AG04449 (cell line): ENCODE data around the gene C16orf92.
A peak's percentile ranks its signal among the peaks of the same experiment; 100 is the strongest.

Experiments used
- CTCF ChIA-PET: fragments of 350-600 bp; formaldehyde crosslinking; extraction: SDS; loops from one replicate; lab custom pipeline; 2021; ENCODE audit warnings: antibody characterized with exemption; lab: Yijun Ruan, JAX
- POLR2A ChIA-PET: fragments of 400-600, 350-600 bp; formaldehyde crosslinking; extraction: SDS; loops from one replicate; lab custom pipeline; 2020; ENCODE audit warnings: antibody characterized with exemption, inconsistent platforms; lab: Yijun Ruan, JAX
- DNase-seq: peaks from one replicate; pipeline ENCODE4 v3.0.0-alpha.2; 2010; ENCODE audit warnings: low read depth, low spot score
- H3K4me3 ChIP-seq: 2 replicates; pipeline ENCODE4 v1.5.1; 2011; ENCODE audit warnings: low read depth, mild to moderate bottlenecking, control low read depth, low read length
- CTCF ChIP-seq: IDR thresholded peaks from one replicate; pipeline ENCODE4 v1.5.1; 2011; ENCODE audit warnings: mild to moderate bottlenecking, moderate library complexity, low read length, control low read depth, inconsistent platforms; ENCODE audit not compliant: insufficient read depth; ENCODE audit errors: missing control alignments

C16orf92 gene

GRCh38 chr16:29994600-29995323 lies 28.2 kb upstream of the C16orf92 start:
- DNase-seq = no peak
- POLR2A ChIA-PET = interaction anchor here (1.1 to 2.9 kb wide), 3 partner anchors 9 to 21 kb away, joined by 3 to 18 read pairs (median 4); partner anchors contain the start of gene TAOK2
- peak overlapping the region; percentile 93 for H3K4me3 ChIP-seq
- CTCF ChIA-PET = interaction anchor here (1.0 to 3.3 kb wide), 3 partner anchors 11 to 37 kb away, joined by 3 to 23 read pairs (median 4); partner anchors contain the start of gene TLCD3B
- no peak for TF ChIP-seq CTCF

- ChIA-PET POLR2A (interaction anchor here (1.4 to 2.9 kb wide), 2 partner anchors 10 to 22 kb away, joined by 4 to 18 read pairs; partner anchors contain the start of gene TAOK2), CTCF (interaction anchor here (1.0 to 3.3 kb wide), 5 partner anchors 10 to 97 kb away, joined by 3 to 23 read pairs (median 4); partner anchors contain the start of genes TAOK2 and TLCD3B)
- H3K4me3 ChIP-seq = peak within 1 kb of the TSS; percentile 93
- TF ChIP-seq CTCF = no peak
- DNase-seq = no peak
Observed at GRCh38 chr16:29995324-29995910, 27.6 kb upstream of the C16orf92 start, which contains the start of gene HIRIP3. HIRIP3 (minus strand) TSS chr16:29995617; CDS start chr16:29995605, 12 bp downstream.

- ChIA-PET POLR2A (interaction anchor here (2.9 kb wide), 1 partner anchor 22 kb away, joined by 18 read pairs; the partner anchor contains the start of gene TAOK2), CTCF (interaction anchor here (0.7 to 3.3 kb wide), 6 partner anchors 10 to 189 kb away, joined by 3 to 23 read pairs (median 4); partner anchors contain the start of genes TAOK2 and TLCD3B)
- no peak for DNase-seq
- TF ChIP-seq CTCF = no peak
- peak within 1 kb of the TSS; percentile 93 for H3K4me3 ChIP-seq
Observed at GRCh38 chr16:29995911-29996765, 26.9 kb upstream of the C16orf92 start, which contains the start of gene INO80E. INO80E (plus strand) TSS chr16:29996241; CDS start chr16:29996311, 70 bp downstream.

GRCh38 chr16:29996766-29997250 lies 26.2 kb upstream of the C16orf92 start:
- H3K4me3 ChIP-seq = peak overlapping the region; percentile 93
- TF ChIP-seq CTCF = no peak
- no peak for DNase-seq
- ChIA-PET POLR2A (no interaction called here), CTCF (interaction anchor here (0.7 to 3.3 kb wide), 6 partner anchors 9 to 189 kb away, joined by 3 to 23 read pairs (median 4); no protein-coding TSS in a partner anchor)

- no peak overlapping the region for H3K4me3 ChIP-seq
- CTCF ChIA-PET = no interaction called here
- DNase-seq = no peak
- POLR2A ChIA-PET = no interaction called here
- TF ChIP-seq CTCF = no peak
Observed at GRCh38 chr16:29999605-30000004, 23.4 kb upstream of the C16orf92 start.
